Hematopoietic multipotent progenitor cell treated with erythropoietin and hydrocortisone succinate and interleukin-3 and kit ligand, for 4 days (in vitro differentiated cells): ENCODE data around the gene EIF2S1.
"Not testable (repeated sequence)": the region's sequence is repeated elsewhere in the genome, so short reads cannot be mapped to it uniquely, and the experiment has no call there.

Experiments
- DNase-seq: peaks from one replicate; pipeline ENCODE4 v3.0.0-alpha.2; 2015

The EIF2S1 gene

GRCh38 chr14:67413806-67414769 is 54.0 kb downstream of the EIF2S1 start:
- DNase-seq: peak; percentile 72

- DNase-seq: not testable (repeated sequence)
Observed at GRCh38 chr14:67415610-67416009, 55.5 kb downstream of the EIF2S1 start.

DNA sequence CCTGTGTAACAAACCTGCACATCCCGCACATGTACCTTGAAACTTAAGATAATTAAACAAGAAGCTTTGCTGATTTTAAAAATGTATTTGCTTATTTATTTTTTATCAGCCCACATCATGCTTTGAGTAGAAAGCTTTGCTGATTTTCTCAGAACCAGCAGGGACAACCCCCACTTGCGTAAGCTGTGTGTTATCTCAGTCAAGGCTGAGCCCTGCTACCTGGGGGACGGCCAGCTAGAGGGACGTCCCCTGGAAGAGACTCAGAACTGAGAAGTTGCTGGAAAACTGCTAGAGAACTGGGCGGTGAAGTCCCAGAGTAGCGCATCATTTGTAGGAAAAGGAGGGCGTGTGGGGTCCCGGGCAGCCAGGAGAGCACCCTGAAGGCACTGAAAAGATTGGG is 56.0 kb downstream of the EIF2S1 start:
- peak; percentile 51 for DNase-seq

- no peak for DNase-seq
Observed at GRCh38 chr14:67416810-67417209, 56.7 kb downstream of the EIF2S1 start.

- DNase-seq: no peak
Observed at GRCh38 chr14:67417633-67418032, 57.5 kb downstream of the EIF2S1 start.

DNA sequence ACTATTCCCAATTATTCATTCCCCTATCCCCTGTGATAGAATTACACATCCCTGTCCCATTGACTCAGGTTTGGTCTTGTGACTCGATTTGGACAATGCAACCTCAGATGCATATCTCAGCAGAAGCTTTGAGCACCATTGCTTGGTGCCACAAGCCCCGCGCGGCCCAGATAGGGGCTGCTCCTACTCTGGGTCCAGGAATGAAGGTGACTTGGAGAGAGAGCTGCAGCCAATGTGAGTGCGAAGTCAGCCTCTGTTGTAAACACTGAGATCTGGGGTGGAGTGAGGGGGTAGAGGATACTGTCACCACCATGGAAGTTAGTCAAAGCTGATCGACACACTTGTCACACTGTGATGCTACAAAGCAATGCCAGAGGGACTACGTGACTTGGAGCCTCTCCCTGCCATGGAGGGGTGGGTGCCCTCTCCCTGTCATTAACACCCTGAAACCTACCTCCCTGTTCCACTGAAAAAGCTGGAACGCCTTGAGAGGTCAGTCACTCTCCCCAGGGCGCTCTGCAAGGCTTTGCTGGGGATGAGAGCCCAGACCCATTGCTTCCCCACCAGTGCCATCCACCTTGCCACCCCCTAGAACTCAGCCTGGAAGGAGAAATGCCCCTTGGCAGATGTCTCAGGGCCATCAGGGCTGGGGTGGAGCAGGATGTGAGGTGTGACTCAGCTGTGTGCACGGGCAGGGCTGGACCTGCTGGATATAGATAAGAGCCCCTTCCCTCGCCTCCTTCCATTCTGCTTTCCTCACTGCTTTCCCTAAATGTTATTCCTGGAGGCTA is 58.5 kb downstream of the EIF2S1 start:
- DNase-seq: peak; percentile 89

- peak; percentile 76 for DNase-seq
Observed at GRCh38 chr14:67420102-67420739, 60.1 kb downstream of the EIF2S1 start.

GRCh38 chr14:67421356-67422224 is 61.5 kb downstream of the EIF2S1 start:
- DNase-seq: no peak

DNA sequence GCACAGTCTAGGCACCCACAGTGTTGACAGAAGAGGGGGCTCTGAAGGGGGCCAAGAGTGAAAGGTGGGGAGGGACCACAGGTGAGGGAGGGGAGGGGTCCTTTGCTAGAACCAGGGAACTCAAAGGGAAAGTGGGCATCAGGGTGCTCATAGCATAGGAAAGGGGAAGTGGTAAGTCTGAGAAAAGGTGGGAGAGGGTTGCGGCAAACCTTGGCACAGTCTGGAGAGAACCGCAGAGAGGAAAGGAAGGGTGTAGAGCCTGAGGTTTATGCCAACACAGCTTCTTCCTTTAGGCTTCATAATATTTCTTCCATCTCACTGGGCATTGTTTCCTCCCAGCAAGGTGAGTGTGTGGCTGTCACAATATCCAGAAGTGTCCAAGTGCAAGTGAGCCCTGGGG is 63.3 kb downstream of the EIF2S1 start:
- peak; percentile 83 for DNase-seq

- DNase-seq: no peak
Observed at GRCh38 chr14:67424539-67424938, 64.4 kb downstream of the EIF2S1 start.

GRCh38 chr14:67425608-67426007 is 65.5 kb downstream of the EIF2S1 start:
- DNase-seq: peak; percentile 41

DNA sequence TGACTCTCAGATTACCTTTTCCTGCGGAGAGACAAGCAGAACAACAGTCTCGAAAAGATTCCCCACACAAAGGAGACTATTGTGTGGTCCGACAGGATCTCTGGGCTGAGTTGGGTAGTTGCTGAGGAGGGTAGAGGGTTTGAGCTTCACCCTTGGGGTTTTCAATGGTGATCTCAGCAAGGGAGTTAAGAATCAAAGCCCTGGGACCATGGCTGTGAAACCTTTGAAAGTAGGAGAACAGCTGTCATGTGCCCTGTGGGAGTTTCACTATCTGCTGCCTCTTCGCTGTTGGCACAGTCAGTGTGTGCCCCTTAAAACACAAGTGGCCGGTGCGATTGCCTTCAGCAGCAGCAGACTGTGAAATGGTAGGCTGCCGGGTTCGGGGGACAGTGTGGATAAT is 66.0 kb downstream of the EIF2S1 start:
- no peak for DNase-seq

GRCh38 chr14:67426983-67427606 is 67.0 kb downstream of the EIF2S1 start:
- DNase-seq: peak; percentile 93

DNA sequence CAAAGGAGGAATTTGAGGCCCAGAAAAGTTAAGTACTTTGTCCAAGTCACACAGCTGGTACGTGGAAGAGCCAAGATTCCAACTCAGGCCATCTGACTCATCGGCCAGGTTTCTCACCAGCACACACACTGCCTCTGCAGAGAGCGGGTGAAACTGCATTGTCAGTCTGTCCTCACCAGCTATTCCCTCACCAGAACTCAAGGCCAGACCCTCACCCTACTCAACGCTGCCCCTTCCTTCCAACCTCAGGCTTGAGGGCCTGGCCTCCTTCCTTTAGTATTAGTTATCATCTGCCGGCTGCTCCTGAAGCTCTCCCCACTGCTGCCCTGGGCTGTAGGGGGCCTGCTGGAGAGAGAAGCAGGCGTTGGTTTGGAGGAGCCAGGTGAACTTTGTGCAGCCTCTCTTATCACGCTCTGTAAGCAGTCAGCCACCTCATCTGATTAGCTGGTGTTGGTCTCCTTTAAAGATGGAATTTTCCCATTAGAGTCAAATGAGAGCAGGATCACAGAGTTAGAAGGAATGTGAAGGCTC is 68.4 kb downstream of the EIF2S1 start:
- no peak for DNase-seq

DNA sequence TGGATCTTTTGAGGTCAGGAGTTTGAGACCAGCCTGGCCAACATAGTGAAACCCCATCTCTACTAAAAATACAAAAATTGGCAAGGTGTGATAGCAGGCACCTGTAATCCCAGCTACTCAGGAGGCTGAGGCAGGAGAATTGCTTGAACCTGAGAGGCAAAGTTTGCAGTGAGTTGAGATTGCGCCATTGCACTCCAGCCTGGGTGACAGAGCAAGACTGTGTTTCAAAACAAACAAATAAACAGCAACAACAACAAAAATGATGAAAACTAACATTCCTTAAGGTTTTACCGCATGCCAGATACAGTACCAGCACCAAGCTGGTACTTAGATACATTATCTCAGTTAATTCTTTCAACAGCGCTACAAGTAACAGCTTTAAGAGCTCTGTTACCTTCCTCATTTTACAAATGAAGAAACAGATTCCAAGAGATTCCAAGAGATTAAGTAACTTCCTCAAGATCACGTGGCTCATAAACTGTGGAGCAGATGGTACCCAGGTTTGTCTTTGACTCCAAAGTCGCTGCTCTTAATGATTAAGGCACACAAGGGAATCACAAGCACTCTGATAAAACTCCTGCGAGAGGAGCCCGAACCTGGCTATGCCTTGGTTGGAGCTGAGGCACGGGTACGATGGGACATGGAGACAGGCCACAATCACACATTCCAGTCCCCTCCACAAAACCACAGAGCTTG is 69.5 kb downstream of the EIF2S1 start:
- no peak for DNase-seq

GRCh38 chr14:67432050-67432564 is 72.0 kb downstream of the EIF2S1 start:
- DNase-seq: no peak

- DNase-seq: no peak
Observed at GRCh38 chr14:67435603-67436002, 75.5 kb downstream of the EIF2S1 start.
